AG10803 (cell line): ENCODE data around the gene PPM1H.

ENCODE experiments used
- DNase-seq: peaks from one replicate; pipeline ENCODE4 v3.0.0; 2010; ENCODE audit warnings: low read depth
- H3K4me3 ChIP-seq: 2 replicates; pipeline ENCODE4 v1.5.1; 2011; ENCODE audit warnings: mild to moderate bottlenecking, low read length, control low read depth
- CTCF ChIP-seq: conservative IDR thresholded peaks from 2 replicates; pipeline ENCODE4 v1.5.1; 2011; ENCODE audit warnings: mild to moderate bottlenecking, low read length, control low read depth, inconsistent platforms

Gene PPM1H

DNA sequence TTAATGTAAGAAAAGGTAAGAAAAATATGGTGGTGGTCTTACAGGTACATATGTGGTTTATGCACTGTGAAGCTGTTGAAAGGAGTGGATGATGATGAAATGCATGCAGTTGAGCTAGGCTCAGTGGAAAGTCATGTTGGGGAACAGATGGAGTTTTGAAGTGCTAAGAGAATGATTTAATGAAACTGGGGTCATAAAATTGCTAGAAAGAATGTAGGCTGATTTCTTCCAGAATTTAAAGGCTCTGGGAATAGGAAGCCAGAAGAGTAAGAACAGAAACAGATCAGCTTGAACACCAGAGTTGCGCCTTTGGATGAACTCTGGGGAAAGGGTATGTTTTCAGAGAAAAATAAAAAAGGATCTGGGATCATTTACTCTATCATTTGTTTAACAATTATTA is 321.9 kb downstream of the PPM1H start:
- H3K4me3 ChIP-seq, result no peak overlapping the region
- no peak for TF ChIP-seq CTCF
- DNase-seq, result peak; percentile 69

DNA sequence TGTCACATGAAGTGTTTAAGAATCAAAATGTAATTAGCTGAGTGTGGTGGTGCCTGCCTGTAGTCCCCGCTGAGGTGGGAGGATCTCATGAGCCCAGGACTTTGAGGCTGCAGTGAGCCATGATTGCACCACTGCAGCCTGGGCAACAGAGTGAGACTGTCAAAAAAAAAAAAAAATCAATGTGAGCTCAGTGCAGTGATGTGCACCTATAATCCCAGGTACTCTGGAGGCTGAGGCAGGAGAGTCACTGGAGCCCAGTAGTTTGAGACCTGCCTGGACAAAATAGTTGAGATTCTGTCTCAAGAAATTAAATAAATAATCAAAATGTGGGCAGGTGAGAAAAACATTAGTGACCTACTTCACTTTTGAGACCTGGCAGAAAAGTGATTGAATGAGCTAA is 328.3 kb downstream of the PPM1H start:
- H3K4me3 ChIP-seq, result no peak overlapping the region
- DNase-seq, result no peak
- TF ChIP-seq CTCF, result no peak

- TF ChIP-seq CTCF, result no peak
- no peak for DNase-seq
- peak overlapping the region; percentile 84 for H3K4me3 ChIP-seq
Measured at GRCh38 chr12:62605981-62606380, 329.0 kb downstream of the PPM1H start.

GRCh38 chr12:62604871-62605270 is 330.1 kb downstream of the PPM1H start:
- peak; percentile 59 for DNase-seq
- no peak for TF ChIP-seq CTCF
- H3K4me3 ChIP-seq, result peak overlapping the region; percentile 84

DNA sequence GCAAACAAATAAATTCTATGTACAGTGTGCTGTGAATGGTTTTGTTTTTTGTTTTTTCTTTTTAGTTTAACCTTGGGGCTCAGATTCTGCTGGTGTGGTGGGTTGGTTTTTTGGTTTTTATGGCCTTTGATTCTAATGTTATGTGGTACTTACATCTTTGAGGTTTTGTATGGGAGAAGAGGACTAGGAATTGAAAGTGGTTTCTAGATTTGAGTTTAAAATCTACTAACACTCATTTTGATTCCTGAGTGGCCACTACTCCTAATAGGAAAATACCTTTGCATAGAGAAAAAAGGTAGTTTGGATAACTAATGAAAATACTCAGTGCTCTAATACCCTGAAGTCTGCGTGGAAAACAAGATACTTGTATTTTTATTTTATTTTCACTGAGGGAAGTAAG is 330.6 kb downstream of the PPM1H start:
- peak overlapping the region; percentile 84 for H3K4me3 ChIP-seq
- no peak for TF ChIP-seq CTCF
- DNase-seq, result no peak

- TF ChIP-seq CTCF, result no peak
- peak overlapping the region; percentile 84 for H3K4me3 ChIP-seq
- DNase-seq, result no peak
Measured at GRCh38 chr12:62603811-62604098, 331.2 kb downstream of the PPM1H start.

DNA sequence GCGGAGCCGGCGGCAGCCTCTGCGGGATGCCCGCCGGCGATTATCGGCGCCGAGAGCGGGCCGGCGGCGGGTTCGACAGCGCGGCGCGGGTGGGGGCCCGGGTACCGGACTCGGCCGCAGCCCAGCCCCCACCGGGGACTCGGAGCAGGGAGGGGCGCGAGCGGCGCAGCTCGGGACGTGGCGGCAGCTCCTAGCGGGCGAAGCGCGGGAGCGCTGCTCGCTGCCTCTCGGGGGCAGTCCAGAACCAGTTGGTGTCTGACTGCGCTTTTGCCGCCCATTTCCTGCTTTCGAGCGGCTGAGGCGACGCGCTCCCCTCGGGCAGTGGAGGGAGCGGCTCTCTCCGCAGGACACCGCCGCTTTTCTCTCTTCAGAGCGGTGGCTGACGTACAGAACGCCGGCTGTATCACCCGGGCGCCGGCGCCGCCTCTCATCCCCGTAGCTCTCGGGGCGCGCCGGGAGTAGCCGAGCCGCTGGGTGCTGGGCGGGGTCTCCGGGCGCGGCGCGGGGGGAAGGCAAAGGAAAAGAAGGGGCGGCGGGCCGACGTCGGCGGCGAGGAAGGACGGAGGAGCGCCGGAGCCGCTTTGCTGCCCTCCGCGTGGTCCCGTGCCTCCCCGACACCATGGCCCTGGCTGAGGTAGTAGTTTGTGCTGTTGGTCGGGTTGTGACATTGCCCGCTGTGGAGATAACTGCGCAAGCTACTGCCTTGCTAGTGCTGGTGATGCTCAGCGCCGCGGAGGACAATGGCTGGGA is 331.7 kb downstream of the PPM1H start:
- peak; percentile 89 for DNase-seq
- TF ChIP-seq CTCF, result peak; percentile 45
- H3K4me3 ChIP-seq, result peak overlapping the region; percentile 84
